Fibroblast of skin of scalp (primary cell): ENCODE results near the gene HMOX2. TPM values are rescaled to one million over a fixed set of nuclear protein-coding genes. Genes with fewer than 3 reads are reported as not detected.
A peak's percentile ranks its signal among the peaks of the same experiment; 100 is the strongest.

Source experiments
- DNase-seq: peaks from one replicate; pipeline ENCODE4 v3.0.0-alpha.2; 2013
- polyA plus RNA-seq, 2 experiments: library from polyadenylated mRNA; unstranded; fragments of 120-200 nt; gene quantifications; one replicate each; pipeline ENCODE4 v1.2.1, GENCODE V29; 2013; ENCODE audit not compliant: insufficient read length in 2 of 2

Gene HMOX2, protein sequence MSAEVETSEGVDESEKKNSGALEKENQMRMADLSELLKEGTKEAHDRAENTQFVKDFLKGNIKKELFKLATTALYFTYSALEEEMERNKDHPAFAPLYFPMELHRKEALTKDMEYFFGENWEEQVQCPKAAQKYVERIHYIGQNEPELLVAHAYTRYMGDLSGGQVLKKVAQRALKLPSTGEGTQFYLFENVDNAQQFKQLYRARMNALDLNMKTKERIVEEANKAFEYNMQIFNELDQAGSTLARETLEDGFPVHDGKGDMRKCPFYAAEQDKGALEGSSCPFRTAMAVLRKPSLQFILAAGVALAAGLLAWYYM
- polyA plus RNA-seq (2013, experiment 1 of 2; ENCODE audit: insufficient read length): 62.0 TPM
- polyA plus RNA-seq (2013, experiment 2 of 2; ENCODE audit: insufficient read length): 60.3 TPM

DNA sequence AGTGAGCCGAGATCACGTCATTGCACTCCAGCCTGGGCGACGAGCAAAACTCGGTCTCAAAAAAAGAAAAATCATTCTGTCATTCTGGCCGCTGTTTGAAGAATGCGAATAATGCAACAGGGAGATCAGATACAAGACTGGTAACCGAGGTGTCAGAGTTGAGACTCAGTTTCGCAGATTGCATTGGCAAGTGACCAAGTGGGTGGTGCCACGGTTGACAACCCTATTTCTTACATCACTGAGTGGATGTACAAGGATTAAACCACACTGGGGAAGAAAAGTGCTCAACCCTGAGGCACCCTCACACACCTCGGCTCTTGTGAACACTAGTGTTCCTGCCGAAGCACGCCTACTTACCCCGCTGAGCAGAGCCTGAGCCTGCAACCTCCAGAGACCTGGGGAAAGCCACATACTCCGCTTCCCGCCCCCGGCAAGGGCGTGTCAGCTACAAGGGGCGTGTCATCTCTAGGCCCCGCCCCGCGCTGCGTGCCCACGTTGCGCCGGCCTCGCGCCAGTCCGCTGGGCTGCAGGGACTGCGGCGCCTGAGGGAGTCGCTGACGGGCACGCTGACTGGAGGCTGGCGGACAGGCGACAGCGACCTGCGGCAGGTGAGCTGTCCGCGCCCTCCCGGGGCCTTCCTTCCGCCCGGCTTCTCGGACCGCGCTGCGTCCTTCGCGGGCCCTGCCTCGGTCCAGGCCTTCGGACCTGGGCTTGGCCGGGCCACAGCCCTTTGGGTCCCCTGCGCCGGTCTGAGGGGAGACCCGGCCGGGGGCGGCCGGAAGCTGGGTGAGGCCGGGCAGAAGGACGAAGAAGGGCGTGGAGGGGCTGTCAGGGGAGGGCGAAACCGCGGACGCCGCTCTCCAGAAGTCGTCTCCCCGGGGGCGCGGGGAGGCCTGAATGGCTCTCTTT lies at the start of gene HMOX2:
HMOX2 (plus strand) TSS at position 519 of the 909 bp plus-strand sequence. CDS start 29,127 bp downstream, outside the sequence.
- DNase-seq: peak; percentile 93

DNA sequence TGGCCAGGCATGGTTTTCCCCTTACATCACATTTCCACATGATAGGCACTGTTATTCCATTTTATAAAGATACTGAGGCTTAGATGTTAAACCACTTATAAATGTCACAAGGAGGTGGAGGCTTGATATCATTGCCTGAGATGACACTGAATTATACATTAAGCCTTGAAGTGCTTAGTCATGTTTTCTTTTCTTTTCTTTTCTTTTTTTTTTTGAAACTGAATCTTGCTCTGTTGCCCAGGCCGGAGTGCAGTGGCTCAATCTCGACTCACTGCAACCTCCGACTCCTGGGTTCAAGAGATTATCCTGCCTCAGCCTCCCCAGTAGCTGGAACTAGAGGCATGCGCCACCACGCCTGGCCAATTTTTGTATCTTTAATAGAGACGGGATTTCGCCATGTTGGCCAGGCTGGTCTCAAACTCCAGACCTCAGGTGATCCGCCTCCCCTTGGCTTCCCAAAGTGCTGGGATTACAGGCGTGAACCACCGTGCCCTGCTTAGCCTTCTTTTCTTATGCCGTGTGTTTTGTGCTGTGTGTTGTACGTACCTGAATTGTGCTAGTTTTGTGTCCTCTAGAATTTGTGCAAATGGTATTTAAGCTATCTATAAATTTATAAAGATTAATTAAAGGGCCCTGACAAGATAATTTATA lies 49.4 kb upstream of the HMOX2 start:
- DNase-seq: no peak

DNA sequence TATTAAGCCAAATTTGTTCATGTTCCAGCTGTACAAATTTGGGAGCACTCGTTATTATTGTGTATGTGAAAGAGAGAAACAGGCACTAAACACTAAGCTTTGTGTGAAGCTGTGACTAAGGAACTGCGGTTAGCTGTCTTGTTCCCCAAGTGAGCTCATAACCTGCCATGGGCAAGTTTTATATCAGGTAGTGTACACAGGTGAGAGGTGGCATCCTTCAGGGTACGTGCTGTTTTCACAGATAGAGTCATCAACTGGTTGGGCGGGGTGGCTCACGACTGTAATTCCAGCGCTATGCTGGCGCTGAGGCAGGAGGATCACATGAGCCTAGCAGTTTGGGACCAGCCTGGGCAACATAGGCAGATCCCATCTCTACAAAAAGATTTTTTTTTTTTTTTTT lies 47.7 kb upstream of the HMOX2 start:
- DNase-seq: no peak

DNA sequence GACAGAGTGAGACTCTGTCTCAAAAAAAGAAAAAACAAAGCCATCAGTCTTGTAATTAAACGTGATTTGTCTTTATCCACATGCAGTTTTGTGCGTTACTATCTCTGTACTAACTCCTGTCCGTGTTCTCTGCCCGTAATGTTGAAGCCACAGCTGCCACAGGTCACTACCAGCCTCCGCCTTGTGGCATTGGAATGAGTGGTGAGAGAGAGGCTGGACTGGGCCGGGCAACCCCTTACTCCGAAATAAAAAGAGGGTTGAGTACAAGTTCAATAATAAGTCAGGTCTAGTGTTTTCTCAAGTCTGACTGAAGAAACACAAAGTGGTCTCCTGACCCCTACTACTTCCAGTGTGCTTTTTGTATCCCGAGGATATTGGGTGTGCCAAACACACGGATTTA lies 45.2 kb upstream of the HMOX2 start:
- DNase-seq: no peak

DNA sequence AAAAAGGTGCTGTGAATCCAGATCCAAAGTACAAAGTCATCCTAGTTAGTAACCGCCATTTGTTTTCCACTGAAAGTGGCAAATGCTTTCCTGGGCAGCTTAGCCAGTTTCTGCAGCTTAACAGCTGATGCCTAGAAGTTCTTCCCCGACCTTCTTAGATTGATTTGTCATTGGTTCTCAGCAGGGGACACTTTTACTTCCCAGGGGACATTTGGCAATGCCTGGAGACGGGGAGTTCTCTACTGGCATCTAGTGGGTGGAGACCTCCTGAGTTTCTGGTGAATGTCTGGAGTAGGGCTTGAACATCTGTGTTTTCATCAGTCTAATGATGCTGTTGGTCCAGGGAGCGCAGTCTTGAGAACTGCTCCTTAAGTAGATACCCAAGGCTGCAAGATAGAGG lies 43.0 kb upstream of the HMOX2 start:
- DNase-seq: no peak

DNA sequence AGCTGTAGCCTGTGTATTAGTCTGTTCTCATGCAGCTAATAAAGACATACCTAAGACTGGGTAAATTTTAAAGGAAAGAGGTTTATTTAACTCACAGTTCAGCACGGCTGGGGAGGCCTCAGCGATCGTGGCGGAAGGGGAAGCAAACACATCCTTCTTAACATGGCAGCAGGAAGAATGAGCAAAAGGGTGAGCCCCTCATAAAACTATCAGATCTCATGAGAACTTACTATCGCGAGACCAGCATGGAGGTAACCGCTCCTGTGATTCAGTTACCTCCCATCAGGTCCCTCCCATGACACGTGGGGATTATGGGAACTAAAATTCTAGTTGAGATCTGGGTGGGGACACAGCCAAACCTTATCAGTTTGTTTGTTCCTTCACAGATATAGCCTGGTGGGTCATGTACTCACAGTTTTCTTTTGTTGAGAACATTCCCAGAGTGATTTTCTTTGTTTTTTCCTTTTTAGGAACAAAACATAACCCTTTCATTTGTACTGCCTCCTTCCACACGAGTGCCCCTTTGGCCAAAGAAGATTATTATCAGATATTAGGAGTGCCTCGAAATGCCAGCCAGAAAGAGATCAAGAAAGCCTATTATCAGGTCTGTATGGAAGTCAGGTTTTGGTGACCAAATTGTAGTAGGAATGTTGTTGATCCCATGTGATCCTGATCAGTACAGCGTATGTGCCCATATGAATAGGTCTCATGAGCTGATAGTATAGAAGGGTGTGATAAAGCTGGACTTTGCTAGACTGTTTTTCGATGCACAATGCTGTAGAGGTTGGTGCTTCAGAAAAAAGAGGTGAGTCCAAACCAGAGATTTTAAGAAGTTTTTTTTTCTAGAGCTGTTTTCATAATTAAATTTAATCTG lies 42.0 kb upstream of the HMOX2 start:
- DNase-seq: no peak

DNA sequence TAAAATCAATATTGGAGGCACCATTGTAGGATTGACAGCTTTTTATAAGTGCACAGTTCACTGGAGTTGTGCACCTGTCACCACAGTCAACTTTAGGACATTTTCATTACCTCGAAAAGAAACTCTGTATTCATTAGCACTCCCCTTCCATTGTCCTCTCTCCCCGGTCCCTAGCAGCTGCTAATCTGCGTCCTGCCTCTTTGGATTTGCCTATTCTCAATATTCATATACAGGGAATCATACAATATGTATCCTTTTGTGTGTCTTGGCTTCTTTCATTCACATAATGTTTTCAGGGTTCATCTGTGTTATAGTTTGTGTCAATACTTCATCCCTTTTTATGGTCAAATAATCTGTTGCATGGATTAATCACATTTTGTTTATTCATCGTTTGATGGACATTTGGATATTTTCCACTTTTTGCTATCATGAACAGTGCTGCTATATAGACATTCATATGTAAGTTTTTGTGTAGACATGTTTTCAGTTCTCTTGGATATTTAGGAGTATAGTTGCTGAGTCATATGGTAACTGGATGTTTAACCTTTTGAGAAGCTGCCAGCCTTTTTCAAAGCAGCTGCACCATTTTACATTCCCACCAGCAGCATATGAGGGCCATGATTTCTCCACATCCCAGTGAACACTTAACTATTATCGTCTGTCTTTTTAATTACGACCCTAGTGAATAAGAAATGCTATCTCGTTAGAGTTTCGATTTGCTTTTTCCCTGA lies 40.7 kb upstream of the HMOX2 start:
- DNase-seq: no peak

DNA sequence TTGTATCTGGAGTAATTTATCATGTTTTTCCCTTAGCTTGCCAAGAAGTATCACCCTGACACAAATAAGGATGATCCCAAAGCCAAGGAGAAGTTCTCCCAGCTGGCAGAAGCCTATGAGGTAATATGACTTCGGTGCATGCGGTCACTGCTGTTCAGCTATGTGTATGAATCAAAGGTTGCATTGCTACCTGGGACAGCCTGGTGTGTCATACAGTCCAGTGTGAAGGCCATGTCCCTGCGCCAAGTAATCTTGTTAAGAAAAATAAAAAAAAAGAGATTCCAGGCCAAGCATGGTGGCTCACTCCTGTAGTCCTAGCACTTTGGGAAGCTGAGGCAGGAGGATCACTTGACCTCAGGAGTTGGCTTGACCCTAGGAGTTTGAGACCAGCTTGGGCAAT lies 38.8 kb upstream of the HMOX2 start:
- no peak for DNase-seq

DNA sequence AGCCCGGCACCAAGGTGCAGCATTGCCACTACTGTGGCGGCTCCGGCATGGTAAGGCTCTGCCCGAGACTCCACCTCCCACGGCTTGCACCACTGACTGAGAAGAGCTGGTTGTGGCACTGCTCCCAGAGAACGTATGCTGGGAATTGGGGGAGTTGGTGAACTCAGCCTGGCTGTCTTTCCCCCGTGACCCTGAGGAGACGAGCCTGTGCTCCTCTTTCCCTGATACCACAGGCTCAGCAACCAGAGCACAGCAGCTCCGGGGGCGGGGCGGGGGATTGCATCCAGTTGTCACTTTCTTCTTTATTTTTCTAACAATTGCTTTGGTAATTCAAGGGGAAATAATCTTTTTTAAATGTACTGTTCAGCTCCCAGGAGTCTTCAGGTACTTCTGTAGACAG lies 33.8 kb upstream of the HMOX2 start:
- DNase-seq: no peak

DNA sequence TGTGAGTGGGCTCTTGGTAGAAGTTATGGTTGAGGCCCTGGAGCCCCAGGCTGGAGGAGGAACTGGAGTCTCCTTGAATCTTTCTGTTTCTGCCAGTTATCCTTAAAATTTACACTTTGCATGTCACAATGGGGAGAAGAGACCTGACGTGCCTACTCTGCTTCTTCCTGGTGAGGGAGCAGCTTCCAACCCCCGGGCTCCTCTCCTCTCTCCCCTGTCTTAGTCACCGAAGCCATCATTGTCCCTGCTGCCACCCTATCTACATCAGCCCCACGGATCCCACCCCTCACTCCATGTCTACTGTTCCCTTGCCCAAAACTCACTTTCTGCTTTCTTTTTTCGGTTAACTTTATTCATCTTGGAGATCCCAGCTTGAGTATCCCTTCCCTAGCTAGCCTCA lies 32.9 kb upstream of the HMOX2 start:
- DNase-seq: no peak

DNA sequence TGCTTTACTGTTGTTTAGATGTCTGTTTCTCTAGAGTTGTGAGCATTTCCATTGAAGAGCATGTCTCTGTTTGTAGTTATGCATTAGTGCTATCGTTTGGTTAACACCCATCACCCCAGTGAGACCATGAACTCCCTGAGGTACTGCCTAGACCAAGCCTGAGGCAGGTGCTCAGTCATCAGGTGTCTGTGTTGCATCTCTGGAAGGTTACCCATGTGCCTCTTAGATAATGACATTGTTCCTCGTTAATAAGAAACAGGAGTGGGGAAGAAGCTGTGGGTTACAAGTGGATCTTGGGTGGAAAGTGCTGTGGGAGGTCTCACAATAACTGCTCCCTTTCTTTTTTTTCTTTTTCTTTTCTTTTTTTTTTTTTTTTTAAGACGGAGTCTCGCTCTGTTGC lies 32.2 kb upstream of the HMOX2 start:
- DNase-seq: no peak

DNA sequence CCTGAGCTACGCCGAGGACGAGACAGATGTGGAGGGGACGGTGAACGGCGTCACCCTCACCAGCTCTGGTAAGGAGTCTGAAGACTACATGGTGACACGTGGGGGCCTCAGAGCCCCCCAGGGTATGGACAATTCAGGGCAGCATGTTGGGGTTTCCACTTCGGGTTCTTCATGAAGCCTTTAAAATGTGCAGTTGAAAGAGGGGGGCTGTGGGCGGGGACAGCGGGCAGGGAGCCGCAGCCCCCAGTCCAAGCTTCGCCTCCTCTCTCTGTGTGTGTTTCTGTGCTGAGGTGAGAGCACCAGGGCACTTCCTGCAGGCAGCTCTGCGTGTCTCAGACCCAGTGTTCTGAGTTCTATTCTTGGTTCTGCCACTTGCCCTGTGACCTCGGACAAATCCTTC lies 25.8 kb upstream of the HMOX2 start:
- no peak for DNase-seq

DNA sequence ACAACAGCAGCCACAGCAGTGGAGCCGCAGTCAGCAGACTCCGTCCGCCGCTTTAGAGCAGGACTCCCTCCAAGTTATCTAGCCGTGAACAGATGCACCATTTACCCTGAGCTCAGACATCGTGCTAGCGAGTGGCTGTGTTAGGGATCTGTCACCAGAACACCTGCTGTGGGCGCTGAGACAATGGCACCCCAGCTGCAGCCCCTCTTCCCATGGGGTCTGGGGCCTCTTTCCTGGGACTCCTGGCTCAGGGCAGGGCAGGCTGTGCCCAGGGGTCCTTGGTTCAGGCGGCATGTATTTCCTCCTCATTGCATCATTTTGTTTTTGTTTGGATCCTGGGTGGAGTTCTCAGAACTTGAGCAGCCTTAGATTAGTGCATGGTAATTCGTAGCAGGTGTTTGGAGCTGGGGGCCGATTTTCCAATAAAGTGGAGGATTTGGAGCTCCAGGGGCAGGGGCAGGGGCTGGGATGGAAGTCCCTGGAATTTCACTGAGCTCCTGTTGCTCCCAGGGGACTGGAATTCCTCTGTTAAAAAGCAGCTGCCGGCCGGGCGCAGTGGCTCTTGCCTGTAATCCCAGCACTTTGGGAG lies 25.2 kb upstream of the HMOX2 start:
- peak; percentile 36 for DNase-seq

DNA sequence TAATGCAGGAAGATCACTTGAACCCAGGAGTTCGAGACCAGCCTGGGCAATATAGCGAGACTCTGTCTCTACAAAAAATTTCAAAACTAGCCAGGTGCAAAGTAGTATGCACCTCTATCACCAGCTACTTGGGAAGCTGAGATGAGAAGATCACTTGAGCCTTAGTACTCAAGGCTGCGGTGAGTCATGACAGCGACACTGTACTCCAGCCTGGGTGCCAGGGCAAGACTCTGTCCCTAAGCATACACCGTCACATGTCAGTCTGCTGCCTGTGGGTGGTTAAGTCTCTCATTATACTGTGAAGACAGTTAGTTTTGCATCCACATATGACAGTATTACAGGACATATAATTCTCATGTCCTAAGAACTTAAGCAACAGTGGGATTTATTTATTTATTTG lies 23.5 kb upstream of the HMOX2 start:
- DNase-seq: no peak

DNA sequence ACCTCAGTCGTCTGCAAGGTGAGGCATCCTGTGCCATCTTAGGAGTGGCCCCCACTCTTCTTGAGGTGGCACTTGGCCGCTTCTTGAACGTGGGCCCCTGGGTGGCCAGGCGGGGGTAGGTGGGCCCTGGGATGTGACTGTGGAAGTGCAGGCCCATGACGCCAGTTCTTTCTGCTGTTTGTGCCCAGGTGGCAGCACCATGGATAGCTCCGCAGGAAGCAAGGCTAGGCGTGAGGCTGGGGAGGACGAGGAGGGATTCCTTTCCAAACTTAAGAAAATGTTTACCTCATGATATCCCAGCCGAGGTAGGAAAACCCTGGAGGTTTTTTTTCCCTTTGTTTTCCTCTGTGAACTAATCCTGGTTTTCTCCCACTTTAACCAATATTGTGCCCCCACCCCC lies 21.6 kb upstream of the HMOX2 start:
- DNase-seq: no peak

DNA sequence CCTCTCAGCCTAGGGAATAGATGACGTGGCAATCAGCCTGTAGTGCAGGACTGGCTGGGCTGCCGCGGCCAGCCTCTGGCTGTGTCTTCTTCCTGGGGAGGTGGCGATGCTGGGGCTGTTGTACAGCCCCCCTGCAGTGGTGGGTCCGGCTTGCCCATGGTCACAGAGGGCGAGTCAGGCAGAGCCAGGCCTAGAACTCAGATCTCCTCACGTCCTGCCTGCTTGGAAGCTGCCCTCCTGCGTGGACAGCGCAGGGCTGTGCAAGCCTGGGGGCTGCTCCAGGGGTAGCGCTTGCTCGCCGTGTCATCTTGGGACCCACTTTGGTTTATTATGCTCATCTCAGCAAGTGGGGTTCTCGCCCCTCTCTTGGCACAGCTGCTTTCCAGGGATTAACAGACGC lies 21.1 kb upstream of the HMOX2 start:
- no peak for DNase-seq

DNA sequence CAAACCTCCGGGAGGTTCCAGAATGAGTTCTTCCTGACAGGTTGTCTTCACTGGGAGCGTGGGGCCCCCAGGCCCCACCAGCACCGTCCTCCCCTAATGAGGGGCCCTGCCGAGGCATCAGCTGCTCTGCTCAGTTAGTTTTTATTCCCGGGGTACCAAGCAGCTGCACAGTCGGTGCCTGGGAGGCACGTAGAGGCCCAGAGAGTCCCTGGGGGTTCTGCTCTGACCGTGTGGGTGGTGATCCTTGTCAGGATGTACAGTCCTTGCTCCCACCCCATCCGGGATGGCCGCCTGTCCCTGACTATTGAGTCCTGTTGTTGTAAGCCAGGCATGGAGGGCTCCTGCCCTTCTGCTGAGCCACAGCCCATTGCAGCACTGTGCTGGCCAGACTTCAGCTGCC lies 20.2 kb upstream of the HMOX2 start:
- DNase-seq: no peak

DNA sequence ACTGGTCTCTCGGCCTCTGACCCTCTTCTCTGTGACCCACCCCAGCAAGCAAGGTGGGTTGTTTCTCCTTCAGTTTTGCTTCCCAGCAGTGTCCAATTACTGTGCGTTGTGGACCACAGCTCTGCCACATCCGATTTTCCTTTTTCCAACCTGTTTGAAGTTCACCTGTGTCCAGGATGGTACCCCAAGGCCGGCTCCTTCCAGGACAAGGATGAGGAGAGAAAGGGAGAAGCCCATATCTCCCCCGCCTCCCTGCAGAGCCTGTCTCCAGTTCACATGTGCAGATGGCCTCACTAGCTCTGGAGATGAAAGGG lies 15.3 kb upstream of the HMOX2 start:
- no peak for DNase-seq

DNA sequence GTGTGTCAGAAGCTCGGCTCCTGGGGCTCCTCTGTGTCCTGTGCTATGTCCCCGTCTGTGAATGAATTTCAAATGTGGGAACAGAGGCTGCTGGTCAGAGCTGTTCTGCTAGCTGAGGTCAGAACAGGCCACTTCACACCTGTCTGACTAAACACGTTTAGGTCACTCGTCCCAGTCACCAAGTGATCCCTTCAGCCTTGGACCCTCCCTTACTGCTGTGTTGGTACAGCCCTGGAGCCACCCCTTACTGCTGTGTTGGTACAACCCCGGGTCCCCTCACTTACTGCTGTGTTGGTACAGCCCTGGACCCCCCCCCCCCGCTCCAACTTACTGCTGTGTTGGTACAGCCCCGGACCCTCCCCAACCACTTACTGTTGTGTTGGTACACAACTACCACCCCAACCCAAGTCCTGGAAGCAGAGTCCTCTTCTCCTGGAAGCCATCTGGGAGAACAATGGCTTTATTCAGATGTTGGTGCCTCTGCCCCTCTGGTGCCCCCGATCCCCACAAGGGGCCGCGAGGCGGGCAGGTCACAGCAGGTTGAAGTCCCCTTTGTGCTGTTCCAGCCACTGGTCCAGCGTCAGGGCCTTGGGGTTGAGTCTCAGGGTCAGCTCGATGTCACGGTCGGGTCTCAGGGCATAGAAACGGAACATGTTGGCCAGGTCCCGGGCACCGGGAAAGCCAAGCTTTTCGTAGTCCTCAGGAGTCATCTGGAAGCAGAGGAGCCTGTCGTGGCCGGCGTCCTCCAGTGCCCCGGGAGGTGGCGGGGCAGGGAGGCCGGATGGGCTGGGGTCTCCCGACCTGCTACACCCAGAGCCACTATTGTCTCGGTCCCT lies 14.7 kb upstream of the HMOX2 start:
- no peak for DNase-seq

DNA sequence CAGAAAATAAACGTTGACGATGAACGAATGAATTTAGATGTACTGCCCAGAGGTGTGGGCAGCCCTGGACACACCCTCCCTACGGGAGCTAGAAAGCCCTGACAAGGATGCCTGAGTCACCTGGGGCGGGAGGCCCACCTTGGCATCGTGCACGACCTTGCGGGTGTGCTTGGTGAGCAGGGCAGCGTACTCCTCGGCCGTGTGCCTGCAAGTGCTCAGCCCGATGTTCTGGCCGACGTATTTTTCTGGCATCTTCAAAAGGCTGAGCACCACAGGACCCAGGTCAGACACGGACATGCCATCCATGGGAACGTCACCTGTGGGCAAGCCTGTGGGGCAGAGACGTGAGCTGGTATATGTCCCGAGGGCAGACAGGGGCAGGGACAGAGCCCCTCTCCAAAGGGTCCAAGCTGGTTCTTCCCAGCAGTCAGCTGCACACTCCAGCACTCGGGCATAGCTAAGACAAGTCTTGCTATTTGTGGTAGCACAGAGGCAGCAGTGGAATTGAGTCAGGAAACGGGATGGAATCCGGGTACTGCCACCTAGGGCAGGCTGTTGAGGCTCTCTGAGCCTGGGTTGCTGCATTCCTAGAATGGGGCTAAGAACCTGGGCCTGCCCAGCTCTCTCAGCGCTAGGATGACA lies 12.6 kb upstream of the HMOX2 start:
- no peak for DNase-seq
